Activated T-cell treated with anti-CD3 and anti-CD28 coated beads, Interleukin-2, amount 50 U/mL, for 1 hour (primary cell): Measurements from ENCODE around the gene LRRK1.

ENCODE experiments used
- DNase-seq: peaks from one replicate; pipeline ENCODE4 v3.0.0-alpha.2; 2020

Gene LRRK1

GRCh38 chr15:100893261-100893963 lies 25.7 kb upstream of the LRRK1 start:
- DNase-seq: no peak

GRCh38 chr15:100893964-100894295 lies 25.2 kb upstream of the LRRK1 start:
- no peak for DNase-seq

DNA sequence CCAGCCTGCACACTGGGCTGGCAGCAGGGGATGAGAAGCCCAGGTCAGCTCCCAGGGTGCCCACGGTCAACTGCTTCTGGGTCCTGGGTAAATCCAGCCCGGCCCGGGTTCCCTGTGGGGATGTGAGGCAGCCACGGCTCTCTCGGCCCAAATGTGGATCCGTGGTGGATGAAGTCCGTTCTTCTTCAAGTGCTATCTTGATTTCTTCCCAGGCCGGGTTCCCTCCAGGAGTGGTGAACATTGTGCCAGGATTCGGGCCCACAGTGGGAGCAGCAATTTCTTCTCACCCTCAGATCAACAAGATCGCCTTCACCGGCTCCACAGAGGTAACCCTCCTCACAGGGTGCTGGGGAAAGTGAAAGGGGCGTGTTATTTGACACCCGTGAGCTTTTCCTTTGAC lies 23.4 kb upstream of the LRRK1 start:
- DNase-seq: no peak

DNA sequence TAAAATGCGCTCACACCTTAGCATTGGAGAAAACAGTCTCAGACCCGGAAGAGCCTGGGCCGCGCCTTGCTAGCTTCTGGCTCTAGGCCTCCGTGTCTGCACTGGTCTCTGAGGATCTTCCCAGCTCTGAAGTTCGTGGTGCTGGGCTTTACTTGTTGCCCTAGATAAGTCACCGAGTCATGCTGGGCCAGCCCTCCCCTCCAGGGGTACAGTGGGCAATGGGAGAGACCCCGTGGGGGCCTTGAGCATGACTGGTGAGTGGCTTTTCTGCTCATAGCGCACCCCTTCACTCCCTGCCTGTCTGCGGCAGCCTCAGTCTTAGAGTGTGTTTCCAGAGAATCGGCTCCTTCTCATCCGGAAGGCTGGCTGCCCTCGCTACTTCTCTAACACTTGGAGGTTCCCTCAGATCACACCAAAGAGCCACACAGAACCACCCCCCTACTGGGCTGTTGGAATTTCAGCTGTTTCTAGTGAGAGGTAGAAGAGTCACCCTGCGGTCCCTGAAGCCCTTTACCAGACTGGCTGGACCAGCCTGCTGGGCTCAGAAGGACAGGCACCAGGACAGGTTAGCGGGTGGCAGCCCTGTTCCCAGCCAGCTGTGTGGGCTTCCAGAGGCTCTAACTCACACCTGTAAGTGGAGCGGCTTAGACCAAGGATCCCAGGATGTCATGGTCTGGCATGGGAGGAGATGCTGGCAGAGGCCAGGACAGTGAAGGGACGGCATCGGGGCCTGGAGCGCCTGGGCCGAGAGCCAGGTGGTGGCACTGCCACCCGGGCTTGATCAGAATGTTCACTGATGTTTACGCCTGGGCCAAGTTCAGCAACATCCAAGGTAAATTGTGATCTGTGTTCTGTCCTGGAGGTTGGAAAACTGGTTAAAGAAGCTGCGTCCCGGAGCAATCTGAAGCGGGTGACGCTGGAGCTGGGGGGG lies 21.7 kb upstream of the LRRK1 start:
- no peak for DNase-seq

DNA sequence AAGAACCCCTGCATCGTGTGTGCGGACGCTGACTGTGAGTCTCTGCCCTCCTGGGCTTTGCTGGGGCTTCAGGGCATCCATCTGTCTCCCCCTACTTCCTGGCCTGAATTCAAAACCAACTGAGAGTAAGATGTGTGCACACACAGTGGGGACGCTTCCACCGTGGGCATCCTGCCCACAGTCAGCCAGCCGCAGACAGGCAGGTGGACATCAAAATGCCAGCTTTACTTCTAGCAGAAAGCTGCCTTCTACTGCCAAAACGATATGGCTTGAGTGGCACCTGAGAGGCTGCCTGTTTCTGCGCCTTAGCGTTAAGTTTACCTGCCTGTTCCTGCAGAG lies 21.0 kb upstream of the LRRK1 start:
- DNase-seq: no peak

DNA sequence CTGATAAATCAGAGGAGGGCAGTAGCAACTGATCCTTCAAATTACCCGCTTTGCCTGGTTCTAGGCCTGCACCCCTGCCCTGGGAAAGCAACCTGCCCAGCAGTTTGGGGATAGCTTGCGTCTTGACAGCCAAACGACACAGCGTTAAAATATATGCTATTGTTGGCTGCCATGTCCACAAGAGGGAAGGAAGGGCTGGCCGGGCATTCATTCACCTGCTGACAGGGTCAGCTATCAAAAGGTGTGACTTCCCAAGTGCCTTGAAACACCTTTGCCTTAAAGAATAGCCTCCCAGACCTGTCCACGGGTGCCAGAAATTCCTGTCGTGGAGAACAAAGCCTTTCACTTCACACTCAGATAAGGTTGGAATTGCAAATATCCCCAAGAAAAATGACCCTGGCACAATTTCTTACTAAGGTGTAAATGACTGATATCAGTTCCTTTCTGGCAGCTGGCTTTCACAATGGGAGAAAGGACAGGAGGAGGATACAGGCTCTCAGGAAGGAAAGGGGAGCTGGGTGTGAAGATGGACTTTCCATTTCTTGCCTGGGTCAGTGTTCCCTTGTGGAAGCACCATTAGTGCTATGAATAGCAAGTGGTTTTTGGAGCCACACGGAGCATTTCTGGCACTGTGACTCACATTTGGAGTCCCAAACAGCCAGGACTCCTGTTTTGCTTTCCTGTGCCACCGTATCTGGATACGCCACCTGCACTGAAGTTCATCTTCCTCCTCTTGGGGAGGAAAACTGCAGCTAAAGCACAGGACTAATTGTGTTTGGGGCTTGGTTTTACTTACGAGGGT lies 20.3 kb upstream of the LRRK1 start:
- no peak for DNase-seq

DNA sequence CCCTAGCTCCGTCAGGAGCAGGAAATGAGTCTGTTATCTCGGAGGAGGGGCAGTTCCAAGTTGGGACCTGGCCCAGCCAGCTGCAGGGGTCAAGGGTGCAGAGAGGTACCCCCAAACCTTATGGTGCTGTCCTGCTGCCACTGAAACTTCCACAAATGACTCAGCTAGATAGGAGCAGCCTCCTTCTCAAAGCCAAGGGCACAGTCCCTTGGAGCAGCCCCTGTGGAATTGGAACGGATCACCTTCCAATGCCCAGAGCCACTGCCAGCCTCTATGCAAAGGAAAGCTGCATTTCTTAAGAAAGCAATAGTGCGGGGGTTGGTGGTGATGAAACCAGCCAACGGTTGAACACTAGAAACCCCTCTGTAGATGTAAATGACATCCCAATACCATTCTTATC lies 19.6 kb upstream of the LRRK1 start:
- no peak for DNase-seq

GRCh38 chr15:100900136-100900794 lies 18.9 kb upstream of the LRRK1 start:
- no peak for DNase-seq

- DNase-seq: no peak
These were observed 18.4 kb upstream of the LRRK1 start for GRCh38 chr15:100900795-100901169.

DNA sequence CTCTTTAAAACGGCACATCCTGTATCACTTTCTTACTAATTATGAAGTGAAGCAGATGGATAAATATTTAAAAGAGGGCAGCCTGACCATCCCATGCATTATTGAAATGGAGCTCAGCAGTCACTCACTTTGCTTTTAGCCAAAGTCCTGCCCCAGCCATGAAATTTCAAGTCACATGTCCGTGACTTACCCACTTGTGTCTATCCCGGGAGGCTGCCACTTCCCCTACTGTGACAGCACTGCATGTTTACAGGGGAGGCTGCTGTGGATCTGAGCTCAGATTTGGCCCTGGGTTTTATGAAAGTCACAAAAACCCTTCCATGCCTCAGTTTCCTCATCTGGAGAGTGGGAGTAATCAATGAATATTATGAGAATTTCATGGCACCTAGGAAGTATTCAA lies 17.9 kb upstream of the LRRK1 start:
- no peak for DNase-seq

DNA sequence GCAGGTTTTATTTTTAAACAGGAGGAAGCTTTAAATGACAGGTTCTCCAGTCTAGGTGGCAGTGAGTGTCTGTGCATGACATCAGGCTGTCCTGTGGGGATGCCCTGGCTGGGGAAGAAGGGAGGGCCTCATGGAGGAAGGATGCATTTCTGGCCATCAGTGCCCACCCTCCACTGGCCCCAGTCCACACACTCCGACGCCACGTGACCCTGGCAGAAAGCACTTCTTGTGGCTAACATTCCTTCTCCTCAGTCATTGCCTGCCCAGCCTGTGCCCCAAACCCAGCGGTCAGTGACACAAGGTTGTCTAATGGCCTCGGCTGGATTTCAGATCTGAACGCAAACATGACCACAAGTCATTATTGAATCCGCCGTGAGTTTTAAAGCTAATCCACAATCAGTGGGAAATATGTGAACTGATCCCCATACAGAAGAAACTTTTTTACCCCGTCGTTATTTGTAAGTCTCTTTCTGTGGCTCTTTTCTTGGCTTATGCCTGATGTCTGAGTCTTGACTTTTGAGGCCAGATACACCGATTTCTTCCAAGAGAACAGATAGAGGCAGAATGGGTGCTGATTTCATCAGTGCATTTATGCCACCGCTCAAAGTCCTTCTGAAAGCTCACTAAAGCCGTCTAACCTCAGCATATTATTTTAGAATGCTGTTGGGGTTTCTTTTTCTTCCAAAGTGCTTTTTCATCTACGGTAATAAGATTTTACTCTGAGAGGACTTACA lies 17.3 kb upstream of the LRRK1 start:
- DNase-seq: no peak

DNA sequence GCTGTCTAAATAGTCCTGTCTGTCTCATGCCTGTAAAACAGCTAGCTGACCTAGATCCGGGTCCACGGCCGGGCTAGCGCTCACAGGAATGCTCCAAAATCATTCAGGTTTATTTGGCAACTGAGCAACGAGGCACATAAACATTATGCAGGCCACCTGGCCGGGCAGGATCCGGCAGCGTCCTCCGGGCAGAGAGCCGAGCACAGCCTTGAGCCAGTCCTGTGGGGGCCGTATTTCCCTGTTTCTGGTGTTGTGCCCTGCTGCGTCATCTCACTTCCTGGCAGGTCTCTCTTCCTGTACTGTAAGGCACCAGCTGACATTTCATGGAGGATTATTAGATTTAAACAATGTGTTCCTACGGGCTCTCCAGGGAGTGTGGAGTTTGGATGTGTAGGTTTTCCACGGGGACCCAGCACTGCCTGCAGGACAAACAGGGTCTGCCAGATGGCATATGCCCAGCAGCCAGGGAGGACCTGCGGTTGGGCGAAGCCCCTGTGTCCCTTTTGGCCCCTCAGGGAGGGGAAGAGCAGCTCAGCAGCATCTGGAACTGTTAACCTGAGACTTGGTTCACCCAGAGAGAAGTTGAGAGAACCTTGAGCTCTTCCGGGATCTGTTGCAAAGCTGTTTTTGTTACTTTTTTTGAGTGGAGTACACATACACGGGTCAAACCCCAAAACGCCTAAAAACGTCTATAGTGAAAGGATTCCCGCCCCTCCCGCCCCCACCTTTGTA lies 16.6 kb upstream of the LRRK1 start:
- no peak for DNase-seq

- DNase-seq: no peak
These were observed 16.0 kb upstream of the LRRK1 start for GRCh38 chr15:100903168-100903554.

- DNase-seq: no peak
These were observed 13.3 kb upstream of the LRRK1 start for GRCh38 chr15:100905850-100906249.

DNA sequence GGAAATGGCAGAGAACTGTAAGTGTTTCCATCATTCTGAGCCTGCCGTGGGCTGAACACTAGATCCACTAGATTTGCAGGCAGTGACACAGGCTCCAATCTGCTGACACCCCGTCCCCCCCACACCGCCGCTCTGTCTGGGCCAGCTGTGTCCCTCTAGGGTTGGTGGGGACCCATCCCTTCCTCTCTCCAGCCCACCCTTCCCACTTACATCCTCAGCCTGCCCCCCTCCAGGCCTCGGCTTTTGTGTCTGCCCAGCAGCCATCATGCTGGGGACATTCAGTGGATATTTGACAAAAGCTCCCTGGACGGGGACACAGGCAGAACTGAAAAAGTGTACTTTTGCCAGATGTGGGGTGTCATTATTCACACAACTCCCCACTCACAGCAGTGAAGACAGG lies 10.7 kb upstream of the LRRK1 start:
- DNase-seq: no peak

GRCh38 chr15:100909565-100909964 lies 9.6 kb upstream of the LRRK1 start:
- no peak for DNase-seq

DNA sequence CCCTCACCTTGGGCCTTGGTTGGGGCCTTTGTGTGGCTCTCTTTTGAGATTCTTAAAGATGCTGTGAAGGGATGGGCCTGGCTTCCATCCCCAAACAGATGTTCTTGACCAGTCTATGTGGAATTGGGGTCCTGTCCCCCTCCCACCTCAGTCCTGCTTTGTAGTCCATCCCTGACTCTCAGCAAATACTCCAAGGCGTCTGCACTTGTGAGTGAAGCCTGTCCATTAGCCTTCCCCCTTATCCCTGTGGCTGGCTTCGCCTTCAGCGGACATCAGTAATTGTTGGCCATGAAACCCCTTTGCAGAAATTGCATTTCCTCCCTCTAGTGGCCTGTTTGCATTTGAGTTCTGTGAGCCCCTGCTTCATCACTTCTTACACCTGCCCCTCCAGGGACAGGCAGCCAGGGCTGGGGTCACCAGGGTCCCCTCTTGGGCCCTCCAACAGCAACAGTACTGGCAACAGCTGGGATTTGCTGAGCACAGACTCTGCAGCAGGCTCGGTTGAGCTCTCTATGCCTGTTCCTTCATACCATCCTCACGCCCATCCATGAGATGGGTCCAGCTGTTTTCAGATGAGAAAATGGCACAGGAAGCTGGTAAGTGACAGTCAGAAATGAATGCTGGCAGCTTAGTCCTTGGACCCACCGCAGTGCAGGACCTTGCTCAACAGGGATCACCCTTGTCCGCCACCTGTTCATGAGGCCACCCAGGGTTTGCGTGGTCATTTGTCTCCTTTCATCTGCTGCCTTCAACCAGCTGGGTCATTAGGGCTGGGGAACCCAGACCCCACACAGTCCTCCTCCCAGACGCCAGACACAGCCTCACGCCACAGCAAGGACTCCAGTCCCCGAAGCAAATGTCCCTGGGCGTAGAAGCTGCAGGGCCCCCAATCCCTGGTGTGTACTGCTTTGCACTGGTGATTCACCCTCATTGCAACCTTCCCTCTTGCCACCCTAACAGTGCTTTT lies 8.9 kb upstream of the LRRK1 start:
- no peak for DNase-seq

GRCh38 chr15:100911086-100911485 lies 8.1 kb upstream of the LRRK1 start:
- no peak for DNase-seq

DNA sequence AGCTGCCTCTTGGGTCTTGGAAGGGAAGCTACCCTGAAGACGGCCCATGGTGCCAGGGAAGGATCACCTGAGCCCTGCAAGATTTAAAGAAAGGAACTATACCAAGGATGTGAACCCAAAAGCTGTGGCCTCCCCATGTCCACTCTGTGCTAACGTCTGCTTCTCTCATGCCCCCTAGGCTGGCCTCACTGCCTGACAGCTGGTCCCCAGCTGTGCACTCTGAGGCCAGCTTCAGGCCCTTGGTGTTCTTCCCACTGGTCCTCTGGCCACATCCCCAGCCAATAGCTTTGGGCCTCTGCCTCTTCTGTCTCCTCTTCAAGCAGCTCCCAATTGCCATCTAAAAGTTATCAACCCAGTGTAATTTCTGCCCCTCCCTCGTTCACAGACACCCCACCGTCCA lies 5.2 kb upstream of the LRRK1 start:
- no peak for DNase-seq

DNA sequence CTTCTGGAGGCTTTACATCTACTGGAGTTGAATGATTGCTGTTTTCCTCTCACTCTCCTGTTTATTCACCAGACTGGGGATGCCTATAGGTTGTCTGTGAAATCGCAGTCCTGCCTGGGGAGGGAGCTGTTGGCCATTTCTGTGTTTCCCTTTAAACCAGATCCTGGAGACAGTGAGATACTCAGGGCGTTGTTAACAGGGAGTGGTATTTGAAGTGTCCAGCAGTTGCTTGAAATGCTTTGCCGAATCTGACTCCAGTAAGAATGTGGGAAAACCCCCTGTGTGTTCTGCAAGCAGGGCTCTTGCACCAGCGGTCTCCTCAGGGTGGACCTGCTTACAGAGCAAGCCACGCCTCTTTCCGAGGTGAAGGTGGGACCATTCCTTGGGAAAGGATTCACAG lies 4.3 kb upstream of the LRRK1 start:
- no peak for DNase-seq
